ENCODE data around the gene ERFE.

- TF ChIP-seq, protein P1, sequence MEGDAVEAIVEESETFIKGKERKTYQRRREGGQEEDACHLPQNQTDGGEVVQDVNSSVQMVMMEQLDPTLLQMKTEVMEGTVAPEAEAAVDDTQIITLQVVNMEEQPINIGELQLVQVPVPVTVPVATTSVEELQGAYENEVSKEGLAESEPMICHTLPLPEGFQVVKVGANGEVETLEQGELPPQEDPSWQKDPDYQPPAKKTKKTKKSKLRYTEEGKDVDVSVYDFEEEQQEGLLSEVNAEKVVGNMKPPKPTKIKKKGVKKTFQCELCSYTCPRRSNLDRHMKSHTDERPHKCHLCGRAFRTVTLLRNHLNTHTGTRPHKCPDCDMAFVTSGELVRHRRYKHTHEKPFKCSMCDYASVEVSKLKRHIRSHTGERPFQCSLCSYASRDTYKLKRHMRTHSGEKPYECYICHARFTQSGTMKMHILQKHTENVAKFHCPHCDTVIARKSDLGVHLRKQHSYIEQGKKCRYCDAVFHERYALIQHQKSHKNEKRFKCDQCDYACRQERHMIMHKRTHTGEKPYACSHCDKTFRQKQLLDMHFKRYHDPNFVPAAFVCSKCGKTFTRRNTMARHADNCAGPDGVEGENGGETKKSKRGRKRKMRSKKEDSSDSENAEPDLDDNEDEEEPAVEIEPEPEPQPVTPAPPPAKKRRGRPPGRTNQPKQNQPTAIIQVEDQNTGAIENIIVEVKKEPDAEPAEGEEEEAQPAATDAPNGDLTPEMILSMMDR (IDR thresholded peaks at IDR 0.05): no peak
- no peak for TF ChIP-seq POLR2A (IDR thresholded peaks at IDR 0.05; ENCODE audit: low read depth)
- no peak for TF ChIP-seq POLR2AphosphoS5 (IDR thresholded peaks at IDR 0.05)
Measured at GRCh38 chr2:238163481-238164198, 4.9 kb downstream of the ERFE start.

Data from esophagus muscularis mucosa (tissue), 3 donors.